DOHH2 (cell line): ENCODE measurements around the gene RARB.

Experiments
- H3F3A ChIP-seq: fragments of 200-600 bp; sonication (generic), shearing (Covaris generic); 2 replicates; pipeline ENCODE4 v1.6.0; 2016; ENCODE audit warnings: antibody characterized with exemption, mild to moderate bottlenecking; ENCODE audit not compliant: control insufficient read depth, insufficient read depth
- H3K27ac ChIP-seq: fragments of 200-600 bp; sonication (generic); 2 replicates; pipeline ENCODE4 v1.5.1; 2014; ENCODE audit warnings: low read depth, mild to moderate bottlenecking, low read length, moderate library complexity
- H3K27me3 ChIP-seq: fragments of 200-600 bp; sonication (generic); 2 replicates; pipeline ENCODE4 v1.6.1; 2014; ENCODE audit warnings: mild to moderate bottlenecking, low read length, mixed read lengths; ENCODE audit not compliant: control insufficient read depth
- H3K36me3 ChIP-seq: fragments of 200-600 bp; sonication (generic); 2 replicates; pipeline ENCODE4 v1.6.1; 2014; ENCODE audit warnings: mild to moderate bottlenecking, low read length, moderate library complexity, mixed read lengths; ENCODE audit not compliant: control insufficient read depth
- H3K4me1 ChIP-seq: fragments of 200-600 bp; sonication (generic); 2 replicates; pipeline ENCODE4 v1.6.1; 2014; ENCODE audit warnings: mild to moderate bottlenecking, low read length, mixed read lengths; ENCODE audit not compliant: control insufficient read depth
- H3K4me2 ChIP-seq: fragments of 200-600 bp; sonication (generic); 2 replicates; pipeline ENCODE4 v1.6.0; 2014; ENCODE audit warnings: mild to moderate bottlenecking, low read length, moderate library complexity
- H3K4me3 ChIP-seq: fragments of 200-600 bp; sonication (generic); 2 replicates; pipeline ENCODE4 v1.5.1; 2014; ENCODE audit warnings: mild to moderate bottlenecking, low read length, mixed read lengths
- H3K79me2 ChIP-seq: fragments of 200-600 bp; sonication (generic); 2 replicates; pipeline ENCODE4 v1.6.1; 2014; ENCODE audit warnings: mild to moderate bottlenecking, low read length, mixed read lengths; ENCODE audit not compliant: control insufficient read depth
- H3K9me2 ChIP-seq: fragments of 200-600 bp; sonication (generic); replicated peaks from 2 replicates; pipeline ENCODE4 v1.6.1; 2014; ENCODE audit warnings: mild to moderate bottlenecking, low read length, mixed read lengths; ENCODE audit not compliant: control insufficient read depth
- H3K9me3 ChIP-seq: fragments of 200-600 bp; sonication (generic); 2 replicates; pipeline ENCODE4 v1.6.1; 2014; ENCODE audit warnings: antibody characterized with exemption, low read length, mixed read lengths; ENCODE audit not compliant: control insufficient read depth, insufficient read depth
- H4K20me1 ChIP-seq: fragments of 200-600 bp; sonication (generic); 2 replicates; pipeline ENCODE4 v1.6.0; 2014; ENCODE audit warnings: low read depth, mild to moderate bottlenecking, antibody characterized with exemption, low read length, moderate library complexity; ENCODE audit not compliant: control insufficient read depth, insufficient read depth
- CTCF ChIP-seq: fragments of 200-600 bp; sonication (generic); IDR thresholded peaks from one replicate; pipeline ENCODE4 v1.5.1; 2014; ENCODE audit warnings: antibody characterized with exemption, mild to moderate bottlenecking, low read depth, low read length; ENCODE audit not compliant: poor library complexity, severe bottlenecking
- EZH2phosphoT487 ChIP-seq: fragments of 200-600 bp; sonication (generic); IDR thresholded peaks from 2 replicates; pipeline ENCODE4 v1.6.1; 2017; ENCODE audit warnings: borderline replicate concordance, mild to moderate bottlenecking, antibody characterized with exemption, low read length, moderate library complexity, mixed read lengths

RARB gene

GRCh38 chr3:25574172-25574765, 146.2 kb downstream of the RARB start:
- Histone ChIP-seq H3K9me3 (no peaks in the 10 kb centered on the region), H3K4me3 (no peak overlapping the region)

GRCh38 chr3:25575001-25575400, 146.9 kb downstream of the RARB start:
- Histone ChIP-seq H3K27ac (no peak overlapping the region), H3K79me2 (no peaks in the 10 kb centered on the region), H3K9me3 (no peaks in the 10 kb centered on the region), H3K9me2 (no peaks in the 10 kb centered on the region), H3K27me3 (no peaks in the 10 kb centered on the region), H4K20me1 (no peaks in the 10 kb centered on the region), H3F3A (no peaks in the 10 kb centered on the region), H3K4me2 (no peak overlapping the region), H3K36me3 (no peaks in the 10 kb centered on the region), H3K4me1 (no peaks in the 10 kb centered on the region), H3K4me3 (no peak overlapping the region)
- TF ChIP-seq CTCF = no peak

More at GRCh38 chr3:25574172-25574765, 146.2 kb downstream of the RARB start:
- no peaks in the 10 kb centered on the region for H3F3A ChIP-seq
- H3K4me2 ChIP-seq = no peak overlapping the region
- no peaks in the 10 kb centered on the region for H3K79me2 ChIP-seq
- TF ChIP-seq CTCF (no peak), EZH2phosphoT487 (no peak)
- no peaks in the 10 kb centered on the region for H3K36me3 ChIP-seq
- H3K27ac ChIP-seq = no peak overlapping the region
- no peaks in the 10 kb centered on the region for H3K27me3 ChIP-seq
- no peaks in the 10 kb centered on the region for H3K4me1 ChIP-seq
- H4K20me1 ChIP-seq = no peaks in the 10 kb centered on the region
- no peaks in the 10 kb centered on the region for H3K9me2 ChIP-seq

- no peaks in the 10 kb centered on the region for H3F3A ChIP-seq
- no peaks in the 10 kb centered on the region for H3K9me2 ChIP-seq
- no peak overlapping the region for H3K27ac ChIP-seq
- no peaks in the 10 kb centered on the region for H3K79me2 ChIP-seq
- no peak for TF ChIP-seq CTCF
- no peak for TF ChIP-seq EZH2phosphoT487
- H3K4me2 ChIP-seq = no peak overlapping the region
- no peaks in the 10 kb centered on the region for H4K20me1 ChIP-seq
- no peaks in the 10 kb centered on the region for H3K4me1 ChIP-seq
- no peaks in the 10 kb centered on the region for H3K27me3 ChIP-seq
- H3K4me3 ChIP-seq = no peak overlapping the region
- no peaks in the 10 kb centered on the region for H3K9me3 ChIP-seq
- H3K36me3 ChIP-seq = no peaks in the 10 kb centered on the region
Measured at GRCh38 chr3:25576146-25576545, 148.1 kb downstream of the RARB start.
